Sigmoid colon (tissue), 7 donors: ENCODE data around the gene GLS. TPM values are rescaled to one million over a fixed set of nuclear protein-coding genes. Genes with fewer than 3 reads are reported as not detected.

ENCODE experiments used
- DNase-seq: peaks from one replicate; pipeline ENCODE4 v3.0.0-alpha.2; 2019
- H3K27ac ChIP-seq, 4 donors: fragments of 200-600 bp; sonication (generic); one replicate each; pipeline ENCODE4 v1.5.1; 2016 to 2019; ENCODE audit warnings: mild to moderate bottlenecking in 1 of 4
- H3K27me3 ChIP-seq, 3 donors: fragments of 200-600 bp; sonication (generic); one replicate each; pipeline ENCODE4 v1.5.1; 2019; ENCODE audit warnings: mild to moderate bottlenecking in 1 of 3
- H3K36me3 ChIP-seq, 4 donors: fragments of 200-600 bp; sonication (generic); one replicate each; pipeline ENCODE4 v1.5.1; 2016 to 2019
- H3K4me1 ChIP-seq, 4 donors: fragments of 200-600 bp; sonication (generic); one replicate each; pipeline ENCODE4 v1.5.1; 2017 to 2019
- H3K4me3 ChIP-seq, 4 donors: fragments of 200-600 bp; sonication (generic); one replicate each; pipeline ENCODE4 v1.5.1; 2017 to 2019; ENCODE audit warnings: mild to moderate bottlenecking in 2 of 4, moderate library complexity in 1 of 4
- H3K9me3 ChIP-seq, 4 donors: fragments of 200-600 bp in 3 of 4; sonication (generic) in 3 of 4; one replicate each; pipeline versions ENCODE4 v1.5.1 to v1.6.1; 2013 to 2019
- EP300 ChIP-seq, 4 donors: sonication (generic); formaldehyde crosslinking; IDR thresholded peaks; one replicate each; pipeline ENCODE4 v1.6.1; 2017; ENCODE audit warnings: antibody characterized with exemption in 4 of 4
- POLR2A ChIP-seq, 2 donors: fragments of 450-650 bp; IDR thresholded peaks; one replicate each; pipeline ENCODE4 v1.6.1; 2016; ENCODE audit warnings: antibody characterized with exemption in 2 of 2, mild to moderate bottlenecking in 2 of 2, moderate library complexity in 2 of 2
- POLR2AphosphoS5 ChIP-seq, 4 donors: sonication (generic); formaldehyde crosslinking; IDR thresholded peaks; one replicate each; pipeline ENCODE4 v1.6.1; 2017; ENCODE audit warnings: antibody characterized with exemption in 4 of 4
- WGBS, 2 donors: extraction: QIAGEN DNeasy Blood & Tissue Kit; methylation state at CpG; one replicate each; pipeline ENCODE4 v1.1.7; 2013; 5-methylcytosine and 5-hydroxymethylcytosine counted together
- intact Hi-C: fragments of 100-400 bp; cut with DNase I; formaldehyde crosslinking; loops from one replicate; pipeline ENCODE4 v1.15.1; 2023
- polyA plus RNA-seq, 3 donors: library from polyadenylated mRNA; stranded (reverse); fragments of 200-250 nt; gene quantifications; one replicate each; pipeline ENCODE4 v1.2.3, GENCODE V29; 2013
- total RNA-seq, 4 donors: library from RNA; depleted of rRNA; stranded (reverse); fragments of >200 nt; gene quantifications; one replicate each; pipeline ENCODE4 v1.1.0, GENCODE V29; 2016
- TF ChIP-seq, protein P1 (sequence below), 4 experiments: fragments of 450-650 bp in 3 of 4; fragments of 200-600 bp in 1 of 4; IDR thresholded peaks; one replicate each; pipeline ENCODE4 v1.5.1; 2016 to 2019; ENCODE audit warnings: antibody characterized with exemption in 4 of 4, mild to moderate bottlenecking in 3 of 4, moderate library complexity in 2 of 4
- donor health status: healthy with polysubstance abuse.
- donor health status: Bipolar disorder and iron deficiency.
- donor health status: healthy.

The GLS gene
- total and polyA plus RNA-seq, 7 donors: 15.0 to 139 (median 87.1) TPM

DNA sequence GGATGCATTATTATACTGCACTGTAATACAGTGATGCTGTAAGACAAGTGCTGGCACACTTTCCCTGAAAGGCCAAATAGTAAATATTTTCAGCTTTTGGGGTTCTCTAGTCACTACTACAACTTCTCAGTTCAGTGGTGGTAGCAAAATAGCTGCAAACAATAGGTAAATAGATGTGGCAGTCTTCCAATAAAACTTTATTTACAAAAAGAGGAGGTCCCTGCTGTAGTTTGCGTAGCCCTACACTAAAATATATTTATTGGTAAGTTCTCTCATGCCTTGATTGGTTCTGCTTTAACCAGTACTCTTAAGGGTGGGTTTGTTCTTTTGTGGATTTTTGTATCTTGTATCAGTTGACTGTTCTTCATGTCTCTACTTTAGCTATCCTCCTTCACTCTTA lies 7.8 kb downstream of the GLS start:
- no peak for DNase-seq
- Histone ChIP-seq H3K9me3 (no peaks in the 10 kb centered on the region), H3K27ac (peak overlapping the region in 3 of 4 donors; percentile 2 to 41 (median 28)), H3K4me3 (no peak overlapping the region), H3K4me1 (peaks cover 0 to 82% (median 71%) of the 10 kb centered on the region in 4 donors), H3K27me3 (no peaks in the 10 kb centered on the region), H3K36me3 (no peaks in the 10 kb centered on the region)
- TF ChIP-seq, protein P1, sequence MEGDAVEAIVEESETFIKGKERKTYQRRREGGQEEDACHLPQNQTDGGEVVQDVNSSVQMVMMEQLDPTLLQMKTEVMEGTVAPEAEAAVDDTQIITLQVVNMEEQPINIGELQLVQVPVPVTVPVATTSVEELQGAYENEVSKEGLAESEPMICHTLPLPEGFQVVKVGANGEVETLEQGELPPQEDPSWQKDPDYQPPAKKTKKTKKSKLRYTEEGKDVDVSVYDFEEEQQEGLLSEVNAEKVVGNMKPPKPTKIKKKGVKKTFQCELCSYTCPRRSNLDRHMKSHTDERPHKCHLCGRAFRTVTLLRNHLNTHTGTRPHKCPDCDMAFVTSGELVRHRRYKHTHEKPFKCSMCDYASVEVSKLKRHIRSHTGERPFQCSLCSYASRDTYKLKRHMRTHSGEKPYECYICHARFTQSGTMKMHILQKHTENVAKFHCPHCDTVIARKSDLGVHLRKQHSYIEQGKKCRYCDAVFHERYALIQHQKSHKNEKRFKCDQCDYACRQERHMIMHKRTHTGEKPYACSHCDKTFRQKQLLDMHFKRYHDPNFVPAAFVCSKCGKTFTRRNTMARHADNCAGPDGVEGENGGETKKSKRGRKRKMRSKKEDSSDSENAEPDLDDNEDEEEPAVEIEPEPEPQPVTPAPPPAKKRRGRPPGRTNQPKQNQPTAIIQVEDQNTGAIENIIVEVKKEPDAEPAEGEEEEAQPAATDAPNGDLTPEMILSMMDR (IDR thresholded peaks at IDR 0.05): no peak
- TF ChIP-seq EP300 (IDR thresholded peaks at IDR 0.05) (no peak), POLR2A (IDR thresholded peaks at IDR 0.05) (no peak), POLR2AphosphoS5 (IDR thresholded peaks at IDR 0.05) (no peak)
- intact Hi-C loops: loop anchor here (10.0 kb wide), 1 partner anchor 244 kb away; the partner anchor contains the start of gene NAB1
- WGBS, 2 donors: 67 to 93% methylated on average over 1 of the region's 1 CpG

DNA sequence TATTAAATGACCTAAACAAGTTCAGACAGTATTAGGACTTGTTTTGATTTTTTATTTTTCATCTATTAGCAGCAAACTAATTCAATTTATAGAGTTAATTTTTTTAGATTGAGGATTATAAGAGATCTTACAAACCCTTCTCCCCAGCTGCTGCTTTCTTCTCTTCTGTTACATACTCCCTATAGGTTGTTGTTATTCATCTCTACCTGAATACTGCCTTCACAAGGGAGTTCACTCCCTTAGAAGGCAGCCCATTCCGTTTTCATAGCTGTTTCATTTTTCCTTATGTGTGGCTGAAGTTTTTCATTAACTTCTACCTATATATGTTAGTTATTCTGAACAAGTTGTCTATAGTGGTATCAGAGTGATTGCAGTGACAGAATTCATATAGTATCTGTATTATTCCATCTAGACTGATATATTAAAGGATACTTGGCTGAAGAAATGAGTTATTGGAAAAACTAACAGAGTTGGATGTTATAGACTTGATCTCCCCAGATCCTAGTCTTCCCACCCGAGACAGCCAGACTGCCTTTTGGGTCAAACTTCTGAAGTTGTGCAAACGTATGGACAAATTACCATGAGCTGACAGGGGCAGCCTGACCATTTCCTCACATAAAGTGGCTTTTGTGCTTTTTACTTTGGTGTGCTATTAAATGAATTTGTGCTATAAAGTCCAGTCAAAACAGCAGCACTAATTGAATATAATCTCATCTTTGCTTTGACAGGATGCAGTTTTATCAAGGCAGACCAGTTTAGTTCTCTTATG lies 8.7 kb downstream of the GLS start:
- WGBS, 2 donors: 80 to 85% methylated on average over 3 of the region's 3 CpGs
- no peaks in the 10 kb centered on the region for H3K9me3 ChIP-seq
- H3K27ac ChIP-seq: peak overlapping the region in 2 of 4 donors; percentile 28 to 41
- no peak for DNase-seq
- intact Hi-C loops: loop anchor here (10.0 kb wide), 1 partner anchor 245 kb away; the partner anchor contains the start of gene NAB1
- peaks cover 0 to 74% (median 62%) of the 10 kb centered on the region in 4 donors for H3K4me1 ChIP-seq
- no peak overlapping the region for H3K4me3 ChIP-seq
- TF ChIP-seq POLR2AphosphoS5 (IDR thresholded peaks at IDR 0.05): no peak
- TF ChIP-seq, protein P1 (IDR thresholded peaks at IDR 0.05): no peak
- no peak for TF ChIP-seq POLR2A (IDR thresholded peaks at IDR 0.05)
- TF ChIP-seq EP300 (IDR thresholded peaks at IDR 0.05): no peak
- H3K27me3 ChIP-seq: no peaks in the 10 kb centered on the region
- no peaks in the 10 kb centered on the region for H3K36me3 ChIP-seq

DNA sequence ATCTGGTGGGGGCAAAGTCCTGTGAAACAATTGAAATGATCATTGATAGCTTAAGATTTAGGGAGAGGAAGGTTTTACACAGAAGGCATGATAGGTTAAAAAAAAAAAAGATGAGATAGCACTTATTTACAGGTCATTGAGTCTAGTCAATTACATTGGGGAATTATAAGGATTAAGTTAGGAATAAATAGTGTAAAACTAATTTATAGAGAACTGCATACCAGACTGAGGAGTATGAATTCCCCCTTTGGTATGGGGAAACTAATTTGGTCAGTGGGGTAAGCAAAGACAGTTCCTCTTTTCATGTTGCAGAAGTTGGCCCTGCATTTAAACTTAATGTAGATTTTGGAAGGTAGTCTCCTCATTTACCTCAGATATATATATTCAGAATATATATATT lies 10.8 kb downstream of the GLS start:
- H3K27me3 ChIP-seq: no peaks in the 10 kb centered on the region
- DNase-seq: no peak
- intact Hi-C loops: no loop called here
- peaks cover 0 to 11% (median 2%) of the 10 kb centered on the region in 4 donors for H3K36me3 ChIP-seq
- no peaks in the 10 kb centered on the region for H3K9me3 ChIP-seq
- H3K27ac ChIP-seq: peak overlapping the region in 2 of 4 donors; percentile 2 to 16
- no peak overlapping the region for H3K4me3 ChIP-seq
- TF ChIP-seq POLR2AphosphoS5 (IDR thresholded peaks at IDR 0.05) (no peak), EP300 (IDR thresholded peaks at IDR 0.05) (no peak), POLR2A (IDR thresholded peaks at IDR 0.05) (no peak)
- TF ChIP-seq, protein P1 (IDR thresholded peaks at IDR 0.05): no peak
- peaks cover 0 to 65% (median 51%) of the 10 kb centered on the region in 4 donors for H3K4me1 ChIP-seq

DNA sequence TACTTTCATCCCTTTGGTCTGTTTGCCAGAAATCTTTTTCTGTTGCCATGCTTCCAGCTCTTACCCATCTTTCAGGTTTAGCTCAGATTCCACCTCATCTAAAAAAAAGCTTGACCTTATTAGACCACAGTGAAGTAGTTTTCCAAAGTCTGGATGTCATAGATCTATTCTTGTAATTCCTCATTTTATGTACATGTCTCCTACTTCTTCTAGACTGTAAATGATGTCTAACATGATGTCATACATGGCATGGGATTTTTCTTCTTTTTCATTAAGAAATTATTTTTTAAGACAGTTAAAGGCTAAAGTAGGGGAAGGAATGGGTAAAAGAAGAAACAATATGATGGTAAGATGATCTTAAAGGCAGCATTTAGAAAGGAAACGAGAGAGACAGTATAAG lies 11.3 kb downstream of the GLS start:
- no peaks in the 10 kb centered on the region for H3K27me3 ChIP-seq
- H3K27ac ChIP-seq: peak overlapping the region in 2 of 4 donors; percentile 2 to 16
- peaks cover 0 to 17% (median 2%) of the 10 kb centered on the region in 4 donors for H3K36me3 ChIP-seq
- intact Hi-C loops: no loop called here
- 86 to 90% methylated on average over 1 of the region's 1 CpG for WGBS, 2 donors
- no peak overlapping the region for H3K4me3 ChIP-seq
- no peaks in the 10 kb centered on the region for H3K9me3 ChIP-seq
- DNase-seq: no peak
- no peak for TF ChIP-seq EP300 (IDR thresholded peaks at IDR 0.05)
- no peak for TF ChIP-seq POLR2AphosphoS5 (IDR thresholded peaks at IDR 0.05)
- TF ChIP-seq, protein P1 (IDR thresholded peaks at IDR 0.05): no peak
- no peak for TF ChIP-seq POLR2A (IDR thresholded peaks at IDR 0.05)
- peaks cover 0 to 65% (median 47%) of the 10 kb centered on the region in 4 donors for H3K4me1 ChIP-seq
